ENCODE data around the gene PACS1.

The PACS1 gene

GRCh38 chr11:66159324-66159984 is 89.4 kb downstream of the PACS1 start:
- H3K27me3 ChIP-seq = no peaks in the 10 kb centered on the region
- H3K36me3 ChIP-seq = no peaks in the 10 kb centered on the region
- H3K27ac ChIP-seq = no peak overlapping the region
- H3K4me3 ChIP-seq (ENCODE audit: low read depth in 1 of 2, low read length in 1 of 2) = no peak overlapping the region
- H3K9me3 ChIP-seq = no peaks in the 10 kb centered on the region
- H3K4me1 ChIP-seq (ENCODE audit: control insufficient read depth in 1 of 2, insufficient read depth in 1 of 2, low read depth in 1 of 2, low read length in 1 of 2) = peaks cover 5 to 6% of the 10 kb centered on the region in 2 experiments
- no peak for TF ChIP-seq CTCF (IDR thresholded peaks at IDR 0.05)

- Histone ChIP-seq H3K27me3 (no peaks in the 10 kb centered on the region), H3K9me3 (no peaks in the 10 kb centered on the region), H3K27ac (no peak overlapping the region), H3K4me1 (ENCODE audit: control insufficient read depth in 1 of 2, insufficient read depth in 1 of 2, low read depth in 1 of 2, low read length in 1 of 2) (peaks cover 5 to 6% of the 10 kb centered on the region in 2 experiments), H3K36me3 (no peaks in the 10 kb centered on the region), H3K4me3 (ENCODE audit: low read depth in 1 of 2, low read length in 1 of 2) (no peak overlapping the region)
- TF ChIP-seq CTCF (IDR thresholded peaks at IDR 0.05) = no peak
Observed at GRCh38 chr11:66160709-66161108, 90.6 kb downstream of the PACS1 start.

- no peak overlapping the region for H3K27ac ChIP-seq
- no peaks in the 10 kb centered on the region for H3K9me3 ChIP-seq
- no peaks in the 10 kb centered on the region for H3K27me3 ChIP-seq
- H3K4me1 ChIP-seq (ENCODE audit: control insufficient read depth in 1 of 2, insufficient read depth in 1 of 2, low read depth in 1 of 2, low read length in 1 of 2) = no peaks in the 10 kb centered on the region
- peaks cover 9% of the 10 kb centered on the region for H3K36me3 ChIP-seq
- no peak for TF ChIP-seq CTCF (IDR thresholded peaks at IDR 0.05)
- no peak overlapping the region for H3K4me3 ChIP-seq (ENCODE audit: low read depth in 1 of 2, low read length in 1 of 2)
Observed at GRCh38 chr11:66168289-66168688, 98.2 kb downstream of the PACS1 start.

GRCh38 chr11:66172146-66172545 is 102.1 kb downstream of the PACS1 start:
- Histone ChIP-seq H3K36me3 (peaks cover 15% of the 10 kb centered on the region), H3K4me3 (ENCODE audit: low read depth in 1 of 2, low read length in 1 of 2) (no peak overlapping the region), H3K9me3 (no peaks in the 10 kb centered on the region), H3K27me3 (no peaks in the 10 kb centered on the region), H3K4me1 (ENCODE audit: control insufficient read depth in 1 of 2, insufficient read depth in 1 of 2, low read depth in 1 of 2, low read length in 1 of 2) (no peaks in the 10 kb centered on the region), H3K27ac (no peak overlapping the region)
- TF ChIP-seq CTCF (IDR thresholded peaks at IDR 0.05) = no peak

GRCh38 chr11:66176650-66177049 is 106.6 kb downstream of the PACS1 start:
- Histone ChIP-seq H3K4me1 (ENCODE audit: control insufficient read depth in 1 of 2, insufficient read depth in 1 of 2, low read depth in 1 of 2, low read length in 1 of 2) (no peaks in the 10 kb centered on the region), H3K4me3 (ENCODE audit: low read depth in 1 of 2, low read length in 1 of 2) (no peak overlapping the region), H3K27ac (no peak overlapping the region)

More at GRCh38 chr11:66176650-66177049, 106.6 kb downstream of the PACS1 start:
- TF ChIP-seq CTCF (IDR thresholded peaks at IDR 0.05) = no peak
- Histone ChIP-seq H3K27me3 (no peaks in the 10 kb centered on the region), H3K36me3 (peaks cover 15% of the 10 kb centered on the region), H3K9me3 (no peaks in the 10 kb centered on the region)

Measured in neutrophil (primary cell).